Mucosa of gallbladder (tissue), 1 donor: ENCODE measurements around the gene ZNG1B. TPM values are rescaled to one million over a fixed set of nuclear protein-coding genes. Genes with fewer than 3 reads are reported as not detected.
A peak's percentile ranks its signal among the peaks of the same experiment; 100 is the strongest.
"Not testable (repeated sequence)": the region's sequence is repeated elsewhere in the genome, so short reads cannot be mapped to it uniquely, and the experiment has no call there.

Experiments
- DNase-seq: peaks from one replicate; pipeline ENCODE4 v3.0.0-alpha.2; 2020; ENCODE audit warnings: low spot score
- total RNA-seq: library from RNA; stranded (reverse); gene quantifications from one replicate; pipeline ENCODE4 v1.2.1, GENCODE V29; 2021
- donor health status: DM: no; HTN: no; CAD: no.

ZNG1B gene
- total RNA-seq: 29.5 TPM

DNA sequence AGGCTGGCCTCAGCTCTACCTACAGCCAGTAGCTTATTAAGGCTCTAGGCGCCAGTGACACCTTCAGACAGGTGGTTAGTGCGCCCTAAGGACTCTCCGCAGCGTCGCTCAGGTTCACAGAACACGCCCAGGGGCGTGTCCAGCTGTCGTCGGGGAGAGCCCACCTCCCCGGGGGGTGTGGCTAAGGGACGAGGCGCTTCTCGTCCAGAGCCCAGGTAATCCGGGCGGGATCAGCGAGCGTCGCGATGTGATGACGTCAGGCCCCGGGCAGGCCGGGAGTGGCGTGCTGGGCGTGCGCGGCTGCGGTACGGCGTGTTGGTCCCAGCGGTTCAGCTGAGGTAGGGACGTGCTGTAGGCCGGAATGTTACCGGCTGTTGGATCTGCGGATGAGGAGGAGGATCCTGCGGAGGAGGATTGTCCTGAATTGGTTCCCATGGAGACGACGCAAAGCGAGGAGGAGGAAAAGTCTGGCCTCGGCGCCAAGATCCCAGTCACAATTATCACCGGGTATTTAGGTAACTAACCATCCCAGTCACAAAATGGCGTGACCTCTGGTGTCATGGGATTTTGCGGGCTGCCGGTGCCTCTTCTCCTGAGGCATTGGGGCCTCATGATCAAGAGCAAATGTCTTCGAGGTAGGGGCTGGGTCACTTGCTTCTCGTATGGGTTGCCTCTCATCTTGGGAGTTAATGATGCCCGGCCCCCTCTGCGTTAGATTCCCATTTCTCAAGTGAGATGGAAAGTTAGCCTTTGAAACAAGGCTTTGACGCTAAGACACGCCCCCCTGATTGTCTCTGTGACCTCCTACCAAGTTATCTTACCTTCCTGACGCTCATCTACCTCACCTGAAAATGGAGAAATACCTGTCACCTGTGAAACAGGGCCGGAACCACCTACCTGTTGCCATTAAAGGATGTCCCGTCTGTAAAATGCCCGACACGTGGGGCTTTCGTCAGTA lies at the start of gene ZNG1B:
TSS of gene ZNG1B (plus strand) at position 184 of the 958 bp plus-strand sequence. CDS start at position 362, 178 bp downstream.
- peak; percentile 85 for DNase-seq

- peak; percentile 80 for DNase-seq
Measured at GRCh38 chr2:113390124-113390849, 47.2 kb upstream of the ZNG1B start.

- no peak for DNase-seq
Measured at GRCh38 chr2:113391073-113391472, 46.4 kb upstream of the ZNG1B start.

GRCh38 chr2:113406114-113406513 lies 31.4 kb upstream of the ZNG1B start:
- no peak for DNase-seq

- peak; percentile 22 for DNase-seq
Measured at GRCh38 chr2:113407446-113408099, 29.9 kb upstream of the ZNG1B start.

GRCh38 chr2:113411725-113412352 lies 25.7 kb upstream of the ZNG1B start:
- not testable (repeated sequence) for DNase-seq

DNA sequence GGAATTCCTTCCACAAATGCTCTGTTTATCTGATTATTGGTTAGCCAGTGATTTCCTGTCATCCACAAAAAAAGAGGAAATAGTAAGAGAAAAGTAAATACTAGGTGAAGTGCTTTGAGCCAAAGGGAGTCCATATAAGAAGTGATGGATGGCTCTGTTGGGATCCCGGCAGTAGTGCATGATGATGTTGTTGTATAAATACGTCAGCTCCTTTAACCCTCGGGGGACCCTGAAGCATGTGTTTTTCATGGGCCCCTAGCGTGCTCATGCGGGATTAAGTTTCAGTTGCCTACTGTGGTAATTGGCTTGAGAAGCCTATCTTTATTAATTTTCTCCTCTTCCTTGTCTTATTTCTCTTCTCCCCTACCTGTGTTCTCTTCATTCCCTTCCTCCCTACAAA lies 24.7 kb upstream of the ZNG1B start:
- DNase-seq: not testable (repeated sequence)

DNA sequence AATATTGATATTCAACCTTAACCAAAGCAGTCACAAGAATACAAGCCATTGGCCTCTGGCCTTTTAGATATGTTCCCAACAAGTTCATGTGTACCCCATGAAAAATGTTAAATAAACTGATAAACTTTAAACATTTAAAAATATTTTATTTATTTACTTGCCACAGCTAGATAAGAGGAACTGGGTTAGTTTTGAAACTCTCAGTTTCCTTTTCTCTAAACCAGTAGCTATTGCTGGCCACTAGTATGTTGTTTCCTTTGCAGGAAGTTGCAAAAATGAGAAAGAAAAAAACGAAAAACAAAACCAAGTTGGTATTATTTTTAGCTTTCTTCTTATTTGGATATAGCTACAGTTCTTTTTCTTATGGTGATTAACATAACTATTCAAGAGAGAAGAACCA lies 5.7 kb upstream of the ZNG1B start:
- not testable (repeated sequence) for DNase-seq

- DNase-seq: not testable (repeated sequence)
Measured at GRCh38 chr2:113433468-113433867, 4.0 kb upstream of the ZNG1B start.

GRCh38 chr2:113465770-113466169 lies 28.3 kb downstream of the ZNG1B start:
- DNase-seq: not testable (repeated sequence)

DNA sequence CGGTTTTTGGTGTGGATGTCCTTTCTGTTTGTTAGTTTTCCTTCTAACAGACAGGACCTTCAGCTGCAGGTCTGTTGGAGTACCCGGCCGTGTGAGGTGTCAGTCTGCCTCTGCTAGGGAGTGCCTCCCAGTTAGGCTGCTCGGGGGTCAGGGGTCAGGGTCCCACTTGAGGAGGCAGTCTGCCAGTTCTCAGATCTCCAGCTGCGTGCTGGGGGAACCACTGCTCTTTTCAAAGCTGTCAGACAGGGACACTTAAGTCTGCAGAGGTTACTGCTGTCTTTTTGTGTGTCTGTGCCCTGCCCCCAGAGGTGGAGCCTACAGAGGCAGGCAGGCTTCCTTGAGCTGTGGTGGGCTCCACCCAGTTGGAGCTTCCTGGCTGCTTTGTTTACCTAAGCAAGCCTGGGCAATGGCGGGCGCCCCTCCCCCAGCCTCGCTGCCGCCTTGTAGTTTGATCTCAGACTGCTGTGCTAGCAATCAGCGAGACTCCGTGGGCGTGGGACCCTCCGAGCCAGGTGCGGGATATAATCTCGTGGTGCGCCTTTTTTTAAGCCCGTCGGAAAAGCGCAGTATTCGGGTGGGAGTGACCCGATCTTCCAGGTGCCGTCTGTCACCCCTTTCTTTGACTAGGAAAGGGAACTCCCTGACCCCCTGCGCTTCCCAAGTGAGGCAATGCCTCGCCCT lies 39.3 kb downstream of the ZNG1B start:
- not testable (repeated sequence) for DNase-seq

GRCh38 chr2:113496527-113496926 lies 59.0 kb downstream of the ZNG1B start:
- DNase-seq: not testable (repeated sequence)

- not testable (repeated sequence) for DNase-seq
Measured at GRCh38 chr2:113498365-113498764, 60.9 kb downstream of the ZNG1B start, which contains the start of gene FOXD4L1. TSS of gene FOXD4L1 (plus strand) at chr2:113498665. CDS start at chr2:113499257, 592 bp downstream.

DNA sequence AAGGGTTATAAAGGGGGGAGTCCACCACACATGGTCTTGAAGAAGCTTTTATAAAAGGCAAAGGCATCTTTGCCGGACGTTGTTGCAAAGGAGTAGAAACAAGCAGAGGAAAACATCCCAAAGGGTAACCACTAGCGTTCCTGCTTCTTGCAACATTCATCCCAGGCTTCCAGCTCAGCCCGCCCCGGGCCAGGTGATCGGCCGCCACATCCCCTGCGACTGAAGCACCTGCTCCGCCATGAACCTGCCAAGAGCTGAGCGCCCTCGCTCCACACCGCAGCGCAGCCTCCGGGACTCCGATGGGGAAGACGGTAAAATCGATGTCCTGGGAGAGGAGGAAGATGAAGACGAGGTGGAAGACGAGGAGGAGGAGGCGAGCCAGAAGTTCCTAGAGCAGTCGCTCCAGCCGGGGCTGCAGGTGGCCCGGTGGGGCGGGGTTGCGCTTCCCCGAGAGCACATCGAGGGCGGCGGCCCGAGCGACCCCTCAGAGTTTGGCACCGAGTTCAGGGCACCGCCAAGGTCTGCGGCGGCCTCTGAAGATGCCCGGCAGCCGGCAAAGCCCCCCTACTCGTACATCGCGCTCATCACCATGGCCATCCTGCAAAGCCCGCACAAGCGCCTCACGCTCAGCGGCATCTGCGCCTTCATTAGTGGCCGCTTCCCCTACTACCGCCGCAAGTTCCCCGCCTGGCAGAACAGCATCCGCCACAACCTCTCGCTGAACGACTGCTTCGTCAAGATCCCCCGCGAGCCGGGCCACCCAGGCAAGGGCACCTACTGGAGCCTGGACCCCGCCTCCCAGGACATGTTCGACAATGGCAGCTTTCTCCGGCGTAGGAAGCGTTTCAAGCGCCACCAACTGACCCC lies 61.8 kb downstream of the ZNG1B start:
- DNase-seq: not testable (repeated sequence)

DNA sequence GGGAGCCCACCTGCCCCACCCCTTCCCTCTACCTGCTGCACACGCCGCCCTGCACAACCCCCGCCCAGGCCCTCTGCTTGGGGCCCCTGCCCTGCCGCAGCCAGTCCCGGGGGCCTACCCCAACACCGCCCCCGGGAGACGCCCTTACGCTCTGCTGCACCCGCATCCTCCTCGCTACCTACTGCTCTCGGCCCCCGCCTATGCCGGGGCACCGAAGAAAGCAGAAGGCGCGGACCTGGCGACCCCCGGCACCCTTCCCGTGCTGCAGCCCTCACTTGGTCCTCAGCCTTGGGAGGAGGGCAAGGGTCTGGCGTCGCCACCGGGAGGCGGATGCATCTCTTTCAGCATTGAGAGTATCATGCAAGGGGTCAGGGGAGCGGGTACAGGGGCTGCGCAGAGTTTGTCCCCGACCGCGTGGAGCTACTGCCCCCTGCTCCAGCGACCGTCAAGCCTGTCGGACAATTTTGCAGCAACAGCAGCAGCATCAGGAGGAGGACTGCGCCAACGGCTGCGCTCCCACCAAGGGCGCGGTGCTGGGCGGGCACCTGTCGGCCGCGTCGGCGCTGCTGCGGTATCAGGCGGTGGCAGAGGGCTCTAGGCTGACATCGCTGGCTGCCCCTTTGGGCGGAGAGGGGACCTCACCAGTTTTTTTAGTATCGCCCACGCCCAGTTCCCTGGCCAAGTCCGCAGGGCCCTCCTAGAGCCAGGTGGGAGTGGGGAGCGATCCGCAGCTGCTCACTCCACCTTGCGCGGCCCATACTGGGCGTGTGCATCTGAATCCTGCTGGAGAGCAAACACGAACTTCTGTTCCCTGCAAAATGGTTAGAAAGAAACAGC lies 62.6 kb downstream of the ZNG1B start:
- not testable (repeated sequence) for DNase-seq

DNA sequence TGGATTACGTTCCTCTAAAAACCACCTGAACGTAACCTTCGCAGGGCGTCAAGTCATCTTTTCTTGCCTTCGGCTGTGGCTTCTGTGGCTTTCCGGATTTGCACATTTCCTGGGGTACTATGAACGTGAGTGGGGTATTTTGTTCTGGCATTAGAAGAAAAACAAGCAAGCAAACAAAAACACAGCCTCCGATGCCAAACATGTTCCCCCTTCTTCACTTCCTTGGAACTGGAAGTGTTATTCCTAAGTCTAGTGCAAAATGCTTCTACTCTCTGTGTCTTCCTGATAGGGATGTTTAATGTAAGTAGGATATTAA lies 63.2 kb downstream of the ZNG1B start:
- not testable (repeated sequence) for DNase-seq

DNA sequence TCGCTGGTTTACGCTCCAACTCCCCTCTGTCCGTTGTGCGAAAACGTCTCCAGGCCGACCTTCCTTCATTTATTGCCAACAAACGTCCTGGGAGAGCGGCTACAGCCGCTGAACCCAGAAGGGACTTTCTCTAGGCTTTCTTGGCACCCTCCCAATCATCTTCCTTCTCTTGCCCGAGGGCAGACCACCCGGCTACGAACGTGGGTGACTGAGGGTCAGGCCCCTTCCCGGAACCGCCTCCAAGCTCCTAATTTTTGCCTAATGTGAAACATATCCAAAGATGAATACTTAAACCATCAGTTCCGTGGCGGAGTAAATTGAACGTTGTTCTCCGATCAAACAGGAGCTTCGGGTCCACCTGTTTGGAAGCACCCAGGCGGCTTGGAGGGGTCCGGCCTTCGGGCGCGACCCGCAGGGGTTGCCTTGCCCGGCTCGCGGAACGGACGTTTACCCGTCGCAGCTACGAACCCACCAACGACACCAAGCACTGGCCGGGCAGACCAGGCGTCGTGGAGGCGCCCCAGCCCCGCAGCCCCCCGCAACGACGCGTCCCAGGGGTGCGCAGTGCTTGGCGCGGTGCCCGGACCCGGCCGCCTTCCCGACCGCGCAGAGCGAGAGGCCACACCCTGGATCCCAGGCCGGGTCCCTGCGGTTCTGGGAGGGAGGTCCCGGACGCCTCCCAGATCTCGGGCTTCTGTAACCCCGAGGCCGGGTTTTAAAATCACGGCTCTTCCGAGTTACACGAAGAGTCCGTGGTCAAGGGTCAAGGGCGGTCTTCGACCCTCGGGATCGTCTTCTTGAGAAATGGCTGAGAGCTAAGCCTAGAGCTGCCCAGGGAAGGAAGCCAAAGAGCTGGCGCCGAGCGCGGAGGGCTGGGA lies 65.0 kb downstream of the ZNG1B start:
- not testable (repeated sequence) for DNase-seq
